Measurements from ENCODE around the gene BRPF3. TPM values are rescaled to one million over a fixed set of nuclear protein-coding genes. Genes with fewer than 3 reads are reported as not detected.

Gene BRPF3
- total RNA-seq, 4 donors from 2014 or later: 14.9 to 35.5 (median 28.2) TPM

DNA sequence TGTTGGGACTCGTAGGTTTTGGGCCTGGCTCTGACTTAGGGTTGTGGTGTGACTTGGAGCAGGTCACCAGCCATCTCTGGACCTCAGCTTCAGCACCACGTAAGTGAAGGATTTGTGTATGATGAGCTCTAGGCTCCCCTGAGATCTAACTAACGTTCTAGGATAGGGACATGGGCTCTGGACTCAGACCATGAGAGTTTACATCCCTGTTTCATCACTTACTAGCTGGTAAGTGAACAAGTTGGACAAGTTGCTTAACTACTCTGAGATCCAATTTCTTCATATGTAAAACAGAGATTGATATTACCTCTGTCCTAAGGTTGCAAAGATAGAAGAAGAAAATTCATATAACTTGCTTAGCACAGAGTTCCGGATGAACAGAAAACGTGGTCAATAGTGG lies 53.0 kb downstream of the BRPF3 start:
- intact Hi-C loops (cut with DNase I; ENCODE audit: low total_unique reads): no loop called here
- DNase-seq (no peak), ATAC-seq (no peak)
- in situ Hi-C loops (cut with MboI; ENCODE audit: low sequenced_read_pairs in 4 of 4): no loop called here
- H3K4me3 ChIP-seq: no peak overlapping the region
- H3K4me1 ChIP-seq: no peaks in the 10 kb centered on the region
- no peaks in the 10 kb centered on the region for H3K9me3 ChIP-seq
- TF ChIP-seq POLR2A (IDR thresholded peaks at IDR 0.05): no peak
- TF ChIP-seq, protein P1, sequence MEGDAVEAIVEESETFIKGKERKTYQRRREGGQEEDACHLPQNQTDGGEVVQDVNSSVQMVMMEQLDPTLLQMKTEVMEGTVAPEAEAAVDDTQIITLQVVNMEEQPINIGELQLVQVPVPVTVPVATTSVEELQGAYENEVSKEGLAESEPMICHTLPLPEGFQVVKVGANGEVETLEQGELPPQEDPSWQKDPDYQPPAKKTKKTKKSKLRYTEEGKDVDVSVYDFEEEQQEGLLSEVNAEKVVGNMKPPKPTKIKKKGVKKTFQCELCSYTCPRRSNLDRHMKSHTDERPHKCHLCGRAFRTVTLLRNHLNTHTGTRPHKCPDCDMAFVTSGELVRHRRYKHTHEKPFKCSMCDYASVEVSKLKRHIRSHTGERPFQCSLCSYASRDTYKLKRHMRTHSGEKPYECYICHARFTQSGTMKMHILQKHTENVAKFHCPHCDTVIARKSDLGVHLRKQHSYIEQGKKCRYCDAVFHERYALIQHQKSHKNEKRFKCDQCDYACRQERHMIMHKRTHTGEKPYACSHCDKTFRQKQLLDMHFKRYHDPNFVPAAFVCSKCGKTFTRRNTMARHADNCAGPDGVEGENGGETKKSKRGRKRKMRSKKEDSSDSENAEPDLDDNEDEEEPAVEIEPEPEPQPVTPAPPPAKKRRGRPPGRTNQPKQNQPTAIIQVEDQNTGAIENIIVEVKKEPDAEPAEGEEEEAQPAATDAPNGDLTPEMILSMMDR (IDR thresholded peaks at IDR 0.05 in 4 of 5, conservative IDR thresholded peaks at IDR 0.05 in 1 of 5): no peak
- no peaks in the 10 kb centered on the region for H3K36me3 ChIP-seq
- H3K27me3 ChIP-seq: no peaks in the 10 kb centered on the region
- no peak overlapping the region for H3K27ac ChIP-seq

DNA sequence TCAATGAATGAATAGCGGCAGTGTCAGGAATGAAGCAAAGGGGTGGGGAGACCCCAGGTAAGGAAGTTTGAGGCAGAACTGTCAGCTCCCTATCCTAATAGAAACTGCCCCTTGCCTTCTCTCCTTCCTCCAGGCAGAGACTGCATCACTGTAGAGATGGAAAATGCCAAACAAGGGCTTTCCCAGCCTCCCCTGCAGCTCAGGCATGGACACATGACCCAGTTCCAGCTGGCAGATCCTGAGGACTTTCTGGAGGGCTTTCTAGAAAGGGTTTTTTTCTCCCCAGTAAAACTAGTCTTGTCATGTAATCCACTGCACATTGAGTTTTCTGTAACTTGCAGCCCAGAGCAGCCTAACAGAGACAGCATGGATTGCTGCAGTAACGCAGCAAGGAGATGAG lies 55.5 kb downstream of the BRPF3 start:
- Histone ChIP-seq H3K27ac (no peak overlapping the region), H3K9me3 (no peaks in the 10 kb centered on the region), H3K36me3 (no peaks in the 10 kb centered on the region), H3K4me1 (no peaks in the 10 kb centered on the region), H3K4me3 (no peak overlapping the region), H3K27me3 (no peaks in the 10 kb centered on the region)
- TF ChIP-seq, protein P1 (IDR thresholded peaks at IDR 0.05 in 4 of 5, conservative IDR thresholded peaks at IDR 0.05 in 1 of 5): no peak
- TF ChIP-seq POLR2A (IDR thresholded peaks at IDR 0.05): no peak
- no peak for ATAC-seq
- in situ Hi-C loops (cut with MboI; ENCODE audit: low sequenced_read_pairs in 4 of 4) (no loop called here), intact Hi-C loops (cut with DNase I; ENCODE audit: low total_unique reads) (no loop called here)
- no peak for DNase-seq

DNA sequence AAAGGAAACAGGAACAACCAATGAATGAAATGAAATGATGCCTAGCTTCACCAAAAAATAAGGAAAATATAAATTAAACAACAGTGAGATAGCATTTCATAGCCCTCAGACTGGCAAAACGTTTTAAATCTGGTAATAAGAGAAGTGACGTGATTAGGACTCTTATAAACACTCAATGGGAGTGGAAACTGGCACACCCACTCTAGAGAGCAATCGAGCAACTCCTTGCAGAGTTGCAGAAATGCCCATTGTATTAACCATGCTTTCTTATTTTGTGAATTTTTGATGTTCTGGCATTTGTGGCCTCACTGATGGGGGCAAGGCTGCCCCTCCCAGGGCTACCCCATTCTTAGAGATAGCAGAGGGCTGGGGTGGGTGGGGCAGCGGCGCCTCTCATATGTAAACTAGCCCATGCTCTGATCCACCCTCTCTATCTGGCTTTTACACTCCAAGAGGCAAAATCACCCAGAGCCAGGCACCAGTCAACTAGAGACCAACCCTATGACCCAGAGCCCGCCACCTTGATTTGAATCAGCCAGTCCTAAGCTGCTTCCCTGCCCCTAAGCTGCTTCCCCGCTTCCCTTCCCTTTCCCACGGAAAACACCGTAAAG lies 67.0 kb downstream of the BRPF3 start:
- no peak for TF ChIP-seq POLR2A (IDR thresholded peaks at IDR 0.05)
- TF ChIP-seq, protein P1 (IDR thresholded peaks at IDR 0.05 in 4 of 5, conservative IDR thresholded peaks at IDR 0.05 in 1 of 5): no peak
- intact Hi-C loops (cut with DNase I; ENCODE audit: low total_unique reads) (no loop called here), in situ Hi-C loops (cut with MboI; ENCODE audit: low sequenced_read_pairs in 4 of 4) (no loop called here)
- DNase-seq (no peak), ATAC-seq (no peak)
- no peaks in the 10 kb centered on the region for H3K4me1 ChIP-seq
- no peak overlapping the region for H3K27ac ChIP-seq
- no peaks in the 10 kb centered on the region for H3K9me3 ChIP-seq
- no peaks in the 10 kb centered on the region for H3K36me3 ChIP-seq
- H3K27me3 ChIP-seq: peaks cover 0 to 3% (median 0%) of the 10 kb centered on the region in 3 donors
- no peak overlapping the region for H3K4me3 ChIP-seq

DNA sequence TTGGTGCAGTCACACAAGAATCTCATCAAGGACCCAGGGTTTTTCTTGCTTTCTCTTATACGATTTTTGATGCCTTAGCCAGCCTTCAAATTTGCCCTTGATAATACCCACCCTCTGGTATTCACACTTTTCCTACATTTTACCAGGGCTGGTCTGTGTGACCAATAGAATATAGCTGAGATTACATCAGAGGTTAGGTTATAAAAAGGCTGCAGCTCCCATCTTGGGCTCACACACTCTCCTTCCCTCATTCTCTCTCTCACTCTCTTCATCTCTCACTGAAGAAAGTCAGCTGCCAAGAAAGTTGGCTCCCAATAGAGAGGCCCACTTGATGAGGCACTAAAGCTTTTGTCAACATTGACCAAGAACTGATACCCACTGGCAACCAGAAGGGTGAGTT lies 69.2 kb downstream of the BRPF3 start:
- no peak for TF ChIP-seq POLR2A (IDR thresholded peaks at IDR 0.05)
- TF ChIP-seq, protein P1 (IDR thresholded peaks at IDR 0.05 in 4 of 5, conservative IDR thresholded peaks at IDR 0.05 in 1 of 5): no peak
- in situ Hi-C loops (cut with MboI; ENCODE audit: low sequenced_read_pairs in 4 of 4) (no loop called here), intact Hi-C loops (cut with DNase I; ENCODE audit: low total_unique reads) (no loop called here)
- H3K27ac ChIP-seq: no peak overlapping the region
- H3K4me1 ChIP-seq: no peaks in the 10 kb centered on the region
- H3K4me3 ChIP-seq: no peak overlapping the region
- no peaks in the 10 kb centered on the region for H3K36me3 ChIP-seq
- DNase-seq: no peak
- H3K9me3 ChIP-seq: no peaks in the 10 kb centered on the region
- peaks cover 11 to 18% (median 13%) of the 10 kb centered on the region in 3 donors for H3K27me3 ChIP-seq
- ATAC-seq: no peak

Data from gastrocnemius medialis (tissue), 4 donors.